PC-3 (cell line): ENCODE results near the gene NENF. TPM values are rescaled to one million over a fixed set of nuclear protein-coding genes. Genes with fewer than 3 reads are reported as not detected.

Experiments used
- ATAC-seq: fragments of 200-7000 bp; cut with Tn5 transposase; 2 replicates; pipeline ENCODE4 v1.9.1; 2020; ENCODE audit warnings: mild to moderate bottlenecking, moderate library complexity
- BruUV-seq: library from RNA; stranded (reverse); fragments of 400-500 nt; replicated peaks from 2 replicates; lab custom pipeline; 2021; lab: Mats Ljungman, UMichigan
- CTCF ChIA-PET: fragments of 300-600 bp; sonication (Branson Sonifier 250); formaldehyde crosslinking; loops from one replicate; lab custom pipeline; 2022; ENCODE audit warnings: antibody characterized with exemption; lab: Charles Lee
- POLR2A ChIA-PET: fragments of 300-600 bp; sonication (Branson Sonifier 250); formaldehyde crosslinking; loops from one replicate; lab custom pipeline; 2022; ENCODE audit warnings: antibody characterized with exemption; ENCODE audit not compliant: unreplicated experiment; lab: Charles Lee
- DNase-seq: peaks from one replicate; pipeline ENCODE4 v3.0.0-alpha.2; 2015
- H2AFZ ChIP-seq: fragments of 300-600 bp; sonication (generic); 2 replicates; pipeline ENCODE4 v1.6.0; 2016; ENCODE audit warnings: antibody characterized with exemption, low read length
- H3F3A ChIP-seq: fragments of 300-600 bp; sonication (generic); one replicate; pipeline ENCODE4 v1.6.0; 2017; ENCODE audit warnings: antibody characterized with exemption, low read length, control low read depth, mild to moderate bottlenecking; ENCODE audit not compliant: unreplicated experiment
- H3K27ac ChIP-seq: fragments of 300-600 bp; sonication (generic); 2 replicates; pipeline ENCODE4 v1.5.1; 2016; ENCODE audit warnings: mild to moderate bottlenecking, low read length
- H3K27me3 ChIP-seq: fragments of 300-600 bp; sonication (generic); 2 replicates; pipeline ENCODE4 v1.6.1; 2016; ENCODE audit warnings: low read length, mixed read lengths
- H3K36me3 ChIP-seq: fragments of 300-600 bp; sonication (generic); 2 replicates; pipeline ENCODE4 v1.6.1; 2016; ENCODE audit warnings: low read depth, mixed run types, low read length, mixed read lengths
- H3K4me1 ChIP-seq: fragments of 300-600 bp; sonication (generic); 2 replicates; pipeline ENCODE4 v1.5.1; 2016; ENCODE audit warnings: low read length; ENCODE audit not compliant: insufficient read depth
- H3K4me2 ChIP-seq: fragments of 300-600 bp; sonication (generic); 2 replicates; pipeline ENCODE4 v1.6.0; 2016; ENCODE audit warnings: low read length
- H3K4me3 ChIP-seq: fragments of 300-600 bp; sonication (generic); 2 replicates; pipeline ENCODE4 v1.5.1; 2016; ENCODE audit warnings: mild to moderate bottlenecking, low read length, mixed read lengths
- H3K79me2 ChIP-seq: fragments of 300-600 bp; sonication (generic); 2 replicates; pipeline ENCODE4 v1.6.1; 2017; ENCODE audit warnings: low read length, mixed read lengths
- H3K9ac ChIP-seq: fragments of 300-600 bp; sonication (generic); 2 replicates; pipeline ENCODE4 v1.6.0; 2016; ENCODE audit warnings: mild to moderate bottlenecking, low read length
- H3K9me2 ChIP-seq: fragments of 300-600 bp; sonication (generic); replicated peaks from 2 replicates; pipeline ENCODE4 v1.6.1; 2016; ENCODE audit warnings: mixed run types, low read length, mixed read lengths
- H3K9me3 ChIP-seq: fragments of 300-600 bp; sonication (generic); 2 replicates; pipeline ENCODE4 v1.6.1; 2016; ENCODE audit warnings: low read length, mixed read lengths
- H4K20me1 ChIP-seq: fragments of 300-600 bp; sonication (generic); 2 replicates; pipeline ENCODE4 v1.6.1; 2016; ENCODE audit warnings: low read length, mixed read lengths
- EZH2 ChIP-seq: fragments of 300-600 bp; sonication (generic); IDR thresholded peaks from one replicate; pipeline ENCODE4 v1.6.1; 2017; ENCODE audit warnings: antibody characterized with exemption, mild to moderate bottlenecking, low read length; ENCODE audit not compliant: unreplicated experiment
- EZH2phosphoT487 ChIP-seq: fragments of 300-600 bp; sonication (generic); IDR thresholded peaks from 2 replicates; pipeline ENCODE4 v1.6.1; 2018; ENCODE audit warnings: mild to moderate bottlenecking, antibody characterized with exemption, low read length, borderline replicate concordance
- intact Hi-C: fragments of 100-400 bp; cut with micrococcal nuclease; formaldehyde crosslinking; loops from 2 replicates; pipeline ENCODE4 v1.9.0; 2023
- total RNA-seq: library from RNA; depleted of rRNA; stranded (reverse); fragments of >200 nt; gene quantifications from 2 replicates; pipeline ENCODE4 v1.2.3, GENCODE V29; 2014
- TF ChIP-seq, protein P1 (sequence below): fragments of 300-600 bp; sonication (generic); conservative IDR thresholded peaks from 2 replicates; pipeline ENCODE4 v1.5.1; 2017; ENCODE audit warnings: antibody characterized with exemption, low read depth, mild to moderate bottlenecking, low read length

NENF gene
- total RNA-seq, 1 experiment from 2014 or later, result 161 TPM

GRCh38 chr1:212485571-212485912, 52.8 kb downstream of the NENF start:
- Histone ChIP-seq H3K79me2 (no peaks in the 10 kb centered on the region), H3K27me3 (no peaks in the 10 kb centered on the region), H3F3A (no peaks in the 10 kb centered on the region), H3K36me3 (no peaks in the 10 kb centered on the region), H3K4me3 (no peak overlapping the region), H3K27ac (peak overlapping the region; percentile 92), H3K4me2 (peak overlapping the region; percentile 51), H2AFZ (no peak overlapping the region), H3K9me3 (no peaks in the 10 kb centered on the region), H3K9ac (peak overlapping the region; percentile 78), H4K20me1 (no peaks in the 10 kb centered on the region), H3K4me1 (peaks cover 69% of the 10 kb centered on the region), H3K9me2 (no peaks in the 10 kb centered on the region)
- TF ChIP-seq, protein P1, sequence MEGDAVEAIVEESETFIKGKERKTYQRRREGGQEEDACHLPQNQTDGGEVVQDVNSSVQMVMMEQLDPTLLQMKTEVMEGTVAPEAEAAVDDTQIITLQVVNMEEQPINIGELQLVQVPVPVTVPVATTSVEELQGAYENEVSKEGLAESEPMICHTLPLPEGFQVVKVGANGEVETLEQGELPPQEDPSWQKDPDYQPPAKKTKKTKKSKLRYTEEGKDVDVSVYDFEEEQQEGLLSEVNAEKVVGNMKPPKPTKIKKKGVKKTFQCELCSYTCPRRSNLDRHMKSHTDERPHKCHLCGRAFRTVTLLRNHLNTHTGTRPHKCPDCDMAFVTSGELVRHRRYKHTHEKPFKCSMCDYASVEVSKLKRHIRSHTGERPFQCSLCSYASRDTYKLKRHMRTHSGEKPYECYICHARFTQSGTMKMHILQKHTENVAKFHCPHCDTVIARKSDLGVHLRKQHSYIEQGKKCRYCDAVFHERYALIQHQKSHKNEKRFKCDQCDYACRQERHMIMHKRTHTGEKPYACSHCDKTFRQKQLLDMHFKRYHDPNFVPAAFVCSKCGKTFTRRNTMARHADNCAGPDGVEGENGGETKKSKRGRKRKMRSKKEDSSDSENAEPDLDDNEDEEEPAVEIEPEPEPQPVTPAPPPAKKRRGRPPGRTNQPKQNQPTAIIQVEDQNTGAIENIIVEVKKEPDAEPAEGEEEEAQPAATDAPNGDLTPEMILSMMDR, result no peak
- no peak for TF ChIP-seq EZH2
- no peak for TF ChIP-seq EZH2phosphoT487
- CTCF ChIA-PET, result interaction anchor here (1.0 kb wide), 1 partner anchor 30 kb away, joined by 4 read pairs; no protein-coding TSS in a partner anchor
- POLR2A ChIA-PET, result interaction anchor here (0.6 kb wide), 1 partner anchor 123 kb away, joined by 10 read pairs; the partner anchor contains the start of gene ATF3
- BruUV-seq, result TSS peak; percentile 42
- DNase-seq (no peak), ATAC-seq (no peak; the same call in 1 of the 2 replicates)
- intact Hi-C loops, result loop anchor here (5.0 kb wide), 1 partner anchor 532 kb away; the partner anchor contains the start of gene ANGEL2

- H3K79me2 ChIP-seq, result no peaks in the 10 kb centered on the region
- peak; percentile 100 for DNase-seq
- no peak overlapping the region; the same call in 1 of the 2 replicates for H3K4me3 ChIP-seq
- peak overlapping the region; percentile 92 for H3K27ac ChIP-seq
- intact Hi-C loops, result loop anchor here (1.0 to 5.0 kb wide), 4 partner anchors 73 to 531 kb away; partner anchors contain the start of genes ANGEL2 and ATF3
- peak; percentile 86 for ATAC-seq
- ChIA-PET POLR2A (interaction anchor here (0.6 kb wide), 1 partner anchor 122 kb away, joined by 10 read pairs; the partner anchor contains the start of gene ATF3), CTCF (no interaction called here)
- H3K27me3 ChIP-seq, result no peaks in the 10 kb centered on the region
- no peak overlapping the region for H2AFZ ChIP-seq
- peak overlapping the region; percentile 57 for H3K4me2 ChIP-seq
- peak overlapping the region; percentile 78 for H3K9ac ChIP-seq
- peaks cover 69% of the 10 kb centered on the region for H3K4me1 ChIP-seq
- H3F3A ChIP-seq, result no peaks in the 10 kb centered on the region
- H3K9me3 ChIP-seq, result no peaks in the 10 kb centered on the region
- TF ChIP-seq EZH2, result no peak
- TF ChIP-seq, protein P1, result no peak
- H3K9me2 ChIP-seq, result no peaks in the 10 kb centered on the region
- no peaks in the 10 kb centered on the region for H4K20me1 ChIP-seq
- BruUV-seq, result TSS peak; percentile 20
- H3K36me3 ChIP-seq, result no peaks in the 10 kb centered on the region
Observed at GRCh38 chr1:212485913-212486618, 53.3 kb downstream of the NENF start.

DNA sequence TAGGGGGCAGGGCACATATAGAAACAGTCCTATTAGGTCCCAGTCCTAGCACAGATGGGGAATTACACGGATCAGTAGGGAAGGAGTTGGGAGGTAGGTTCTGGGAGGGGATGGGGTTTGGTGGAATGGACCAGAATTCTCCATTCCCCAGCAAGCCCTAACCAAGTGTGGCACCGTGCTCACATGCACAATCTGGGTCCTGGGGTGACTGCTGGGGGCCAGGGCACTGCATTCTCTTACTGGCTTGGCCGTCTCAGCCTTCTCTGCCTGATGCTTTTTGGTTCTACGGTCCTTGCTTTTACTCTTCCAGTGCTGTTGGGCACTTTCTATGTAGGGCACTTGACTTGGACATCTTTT, 53.9 kb downstream of the NENF start:
- Histone ChIP-seq H3K9me3 (no peaks in the 10 kb centered on the region), H3K4me2 (peak overlapping the region; percentile 57), H3K9me2 (no peaks in the 10 kb centered on the region), H3K27me3 (no peaks in the 10 kb centered on the region), H3K4me1 (peaks cover 68% of the 10 kb centered on the region), H3K9ac (peak overlapping the region; percentile 66), H2AFZ (no peak overlapping the region), H3K27ac (peak overlapping the region; percentile 92), H3F3A (no peaks in the 10 kb centered on the region), H3K79me2 (no peaks in the 10 kb centered on the region), H4K20me1 (no peaks in the 10 kb centered on the region), H3K4me3 (no peak overlapping the region; the same call in 1 of the 2 replicates), H3K36me3 (no peaks in the 10 kb centered on the region)
- POLR2A ChIA-PET, result no interaction called here
- no TSS peak for BruUV-seq
- CTCF ChIA-PET, result no interaction called here
- DNase-seq, result no peak
- intact Hi-C loops, result loop anchor here (1.0 to 5.0 kb wide), 4 partner anchors 73 to 531 kb away; partner anchors contain the start of genes ANGEL2 and ATF3
- TF ChIP-seq, protein P1, result no peak
- TF ChIP-seq EZH2, result no peak
- no peak for TF ChIP-seq EZH2phosphoT487
- ATAC-seq, result no peak
